HepG2 (cell line): ENCODE measurements around the gene ABHD12. TPM values are rescaled to one million over a fixed set of nuclear protein-coding genes. Genes with fewer than 3 reads are reported as not detected.
A peak's percentile ranks its signal among the peaks of the same experiment; 100 is the strongest.

ENCODE experiments used
- AGO2 ChIP-seq: fragments of 200-400 bp; formaldehyde crosslinking; optimal IDR thresholded peaks from 2 replicates; pipeline ENCODE3; 2017; ENCODE audit warnings: mild to moderate bottlenecking, low read depth, low read length, moderate library complexity
- AKNA ChIP-seq: sonication (generic); formaldehyde crosslinking; IDR thresholded peaks from 2 replicates; pipeline ENCODE4 v1.4.0; 2020; ENCODE audit warnings: missing genetic modification reagents, borderline replicate concordance
- ATF7 ChIP-seq, 2 experiments: fragments of 450-650 bp in 1 of 2; sonication (generic) in 1 of 2; formaldehyde crosslinking in 1 of 2; IDR thresholded peaks; 2 replicates each; pipeline versions ENCODE4 v1.4.0 to v1.6.1; 2016 to 2020; ENCODE audit warnings: antibody characterized with exemption in 1 of 2, mild to moderate bottlenecking in 1 of 2, missing genetic modification reagents in 1 of 2
- EED ChIP-seq: sonication (generic); formaldehyde crosslinking; IDR thresholded peaks from 2 replicates; pipeline ENCODE4 v1.5.0; 2020; ENCODE audit warnings: mild to moderate bottlenecking, missing genetic modification reagents
- GABPB1 ChIP-seq: IDR thresholded peaks from 2 replicates; pipeline ENCODE4 v1.6.1; 2016; ENCODE audit warnings: mild to moderate bottlenecking, missing genetic modification reagents, moderate library complexity, missing compliant biosample characterization
- LBX2 ChIP-seq: sonication (generic); formaldehyde crosslinking; IDR thresholded peaks from 2 replicates; pipeline ENCODE4 v1.5.0; 2020; ENCODE audit warnings: missing genetic modification reagents, mild to moderate bottlenecking, borderline replicate concordance
- NCOA2 ChIP-seq: sonication (generic); formaldehyde crosslinking; IDR thresholded peaks from 2 replicates; pipeline ENCODE4 v1.8.0; 2022; ENCODE audit warnings: inconsistent platforms
- NFE2L1 ChIP-seq: sonication (generic); formaldehyde crosslinking; IDR thresholded peaks from 2 replicates; pipeline ENCODE4 v1.4.0; 2020; ENCODE audit warnings: missing genetic modification reagents, mild to moderate bottlenecking, borderline replicate concordance
- RFX3 ChIP-seq: IDR thresholded peaks from 2 replicates; pipeline ENCODE4 v1.6.1; 2016; ENCODE audit warnings: missing biosample characterization, missing genetic modification reagents
- SAP130 ChIP-seq: IDR thresholded peaks from 2 replicates; pipeline ENCODE4 v1.6.1; 2016; ENCODE audit warnings: low read depth
- SIX1 ChIP-seq: sonication (generic); formaldehyde crosslinking; IDR thresholded peaks from 2 replicates; pipeline ENCODE4 v1.4.0; 2020; ENCODE audit warnings: missing genetic modification reagents, borderline replicate concordance
- SP5 ChIP-seq: IDR thresholded peaks from 2 replicates; pipeline ENCODE4 v1.6.1; 2016; ENCODE audit warnings: low read depth, borderline replicate concordance
- THAP8 ChIP-seq: sonication (generic); formaldehyde crosslinking; IDR thresholded peaks from 2 replicates; pipeline ENCODE4 v1.5.1; 2020; ENCODE audit warnings: missing genetic modification reagents, mild to moderate bottlenecking, borderline replicate concordance
- THYN1 ChIP-seq: sonication (generic); formaldehyde crosslinking; IDR thresholded peaks from 2 replicates; pipeline ENCODE4 v1.8.1; 2023; ENCODE audit warnings: low read depth, mild to moderate bottlenecking, moderate library complexity, missing genetic modification reagents, borderline replicate concordance
- ZC3H13 ChIP-seq: sonication (generic); formaldehyde crosslinking; IDR thresholded peaks from 2 replicates; pipeline ENCODE4 v1.8.1; 2023; ENCODE audit warnings: mild to moderate bottlenecking, missing genetic modification reagents, moderate library complexity
- ZNF121 ChIP-seq: sonication (generic); formaldehyde crosslinking; IDR thresholded peaks from 2 replicates; pipeline ENCODE4 v1.5.0; 2020; ENCODE audit warnings: mild to moderate bottlenecking, missing genetic modification reagents
- ZNF20 ChIP-seq: sonication (generic); formaldehyde crosslinking; IDR thresholded peaks from 2 replicates; pipeline ENCODE4 v1.4.0; 2020; ENCODE audit warnings: mild to moderate bottlenecking, moderate library complexity, missing genetic modification reagents
- ZNF670 ChIP-seq: sonication (generic); formaldehyde crosslinking; IDR thresholded peaks from 2 replicates; pipeline ENCODE4 v1.8.0; 2022; ENCODE audit warnings: mild to moderate bottlenecking, missing genetic modification reagents, borderline replicate concordance
- polyA plus RNA-seq, 8 experiments: library from polyadenylated mRNA; depleted of rRNA in 3 of 8; stranded (reverse) in 7 of 8; unstranded in 1 of 8; fragments of >200 nt; fragmentation: Illumina TruSeq in 4 of 8; extraction: Trizol in 4 of 8; gene quantifications; 2 replicates each; pipeline versions ENCODE4 v1.2.1 to v1.2.3, GENCODE V29; 2011 to 2016; ENCODE audit warnings: low read depth in 4 of 8, missing spikeins in 1 of 8, mixed read lengths in 1 of 8; ENCODE audit not compliant: insufficient read depth in 1 of 8
- total RNA-seq, 5 experiments: library from RNA; depleted of rRNA; stranded (reverse); fragments of >200 nt; fragmentation: Illumina TruSeq; extraction: Trizol; gene quantifications; 2 replicates each; pipeline ENCODE4 v1.2.3, GENCODE V29; 2016; ENCODE audit warnings: low read depth in 1 of 5
- TF ChIP-seq, protein P1 (sequence below): IDR thresholded peaks from 2 replicates; pipeline ENCODE4 v1.6.1; 2016; ENCODE audit warnings: missing compliant biosample characterization, missing genetic modification reagents, borderline replicate concordance
- TF ChIP-seq, protein P2 (sequence below): sonication (generic); formaldehyde crosslinking; IDR thresholded peaks from 2 replicates; pipeline ENCODE4 v1.9.0; 2022; ENCODE audit warnings: missing genetic modification reagents, mild to moderate bottlenecking, borderline replicate concordance

Gene ABHD12
- total and polyA plus RNA-seq, 2 of the 13 experiments (the other 11 are each of a cell fraction or from before 2014, with no cell fraction given), result 23.5 to 72.1 TPM

GRCh38 chr20:25293910-25294458 is 96.7 kb downstream of the ABHD12 start (continued):
- TF ChIP-seq AKNA (CRISPR knock-in tag), result no peak
- TF ChIP-seq, protein P1, sequence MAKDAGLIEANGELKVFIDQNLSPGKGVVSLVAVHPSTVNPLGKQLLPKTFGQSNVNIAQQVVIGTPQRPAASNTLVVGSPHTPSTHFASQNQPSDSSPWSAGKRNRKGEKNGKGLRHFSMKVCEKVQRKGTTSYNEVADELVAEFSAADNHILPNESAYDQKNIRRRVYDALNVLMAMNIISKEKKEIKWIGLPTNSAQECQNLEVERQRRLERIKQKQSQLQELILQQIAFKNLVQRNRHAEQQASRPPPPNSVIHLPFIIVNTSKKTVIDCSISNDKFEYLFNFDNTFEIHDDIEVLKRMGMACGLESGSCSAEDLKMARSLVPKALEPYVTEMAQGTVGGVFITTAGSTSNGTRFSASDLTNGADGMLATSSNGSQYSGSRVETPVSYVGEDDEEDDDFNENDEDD (CRISPR knock-in tag), result no peak
- TF ChIP-seq SP5 (CRISPR knock-in tag), result no peak
- TF ChIP-seq RFX3, result no peak
- no peak for TF ChIP-seq GABPB1 (CRISPR knock-in tag)
- TF ChIP-seq ZNF20 (CRISPR knock-in tag), result no peak
- no peak for TF ChIP-seq NFE2L1 (CRISPR knock-in tag)
- 0 out of 2 replicates have a peak, but pooled peaks have one; percentile 5 for TF ChIP-seq ZC3H13
- no peak for TF ChIP-seq THAP8 (CRISPR knock-in tag)
- no peak for TF ChIP-seq THYN1
- TF ChIP-seq ATF7 (IDR thresholded peaks at IDR 0.05), result no peak
- no peak for TF ChIP-seq ATF7 (CRISPR knock-in tag; IDR thresholded peaks at IDR 0.05)
- no peak for TF ChIP-seq EED
- no peak for TF ChIP-seq SIX1 (CRISPR knock-in tag)
- TF ChIP-seq ZNF121 (CRISPR knock-in tag), result no peak
- TF ChIP-seq, protein P2, sequence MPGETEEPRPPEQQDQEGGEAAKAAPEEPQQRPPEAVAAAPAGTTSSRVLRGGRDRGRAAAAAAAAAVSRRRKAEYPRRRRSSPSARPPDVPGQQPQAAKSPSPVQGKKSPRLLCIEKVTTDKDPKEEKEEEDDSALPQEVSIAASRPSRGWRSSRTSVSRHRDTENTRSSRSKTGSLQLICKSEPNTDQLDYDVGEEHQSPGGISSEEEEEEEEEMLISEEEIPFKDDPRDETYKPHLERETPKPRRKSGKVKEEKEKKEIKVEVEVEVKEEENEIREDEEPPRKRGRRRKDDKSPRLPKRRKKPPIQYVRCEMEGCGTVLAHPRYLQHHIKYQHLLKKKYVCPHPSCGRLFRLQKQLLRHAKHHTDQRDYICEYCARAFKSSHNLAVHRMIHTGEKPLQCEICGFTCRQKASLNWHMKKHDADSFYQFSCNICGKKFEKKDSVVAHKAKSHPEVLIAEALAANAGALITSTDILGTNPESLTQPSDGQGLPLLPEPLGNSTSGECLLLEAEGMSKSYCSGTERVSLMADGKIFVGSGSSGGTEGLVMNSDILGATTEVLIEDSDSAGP (CRISPR knock-in tag), result peak; percentile 19; the same call in 1 of the 2 replicates
- TF ChIP-seq SAP130 (CRISPR knock-in tag), result no peak
- no peak for TF ChIP-seq NCOA2 (CRISPR knock-in tag)
- TF ChIP-seq ZNF670 (CRISPR knock-in tag), result no peak
- no peak for TF ChIP-seq LBX2 (CRISPR knock-in tag)
- TF ChIP-seq AGO2, result peak; percentile 85
